Stimulated activated memory B cell treated with anti-CD40 and anti-IgM and Interleukin-4, amounts not matched to agents 10 μg/mL and 1 μg/mL and 100 μg/mL, for 72 hours (primary cell): ENCODE data around the gene CRIP3.

Experiments used
- ATAC-seq: fragments of 150-1000 bp; cut with Tn5 transposase; 2 replicates; pipeline ENCODE4 v1.10.0; 2021
- H3K27ac Mint-ChIP-seq: one replicate; pipeline ENCODE4 v1.8.0; 2022; ENCODE audit warnings: mild to moderate bottlenecking, mixed read lengths
- H3K27me3 Mint-ChIP-seq: one replicate; pipeline ENCODE4 v1.8.0; 2022; ENCODE audit warnings: mixed read lengths
- H3K36me3 Mint-ChIP-seq: one replicate; pipeline ENCODE4 v1.8.0; 2022; ENCODE audit warnings: mixed read lengths
- H3K4me1 Mint-ChIP-seq: one replicate; pipeline ENCODE4 v1.8.0; 2022; ENCODE audit warnings: mixed read lengths
- H3K4me3 Mint-ChIP-seq: one replicate; pipeline ENCODE4 v1.8.0; 2022; ENCODE audit warnings: mild to moderate bottlenecking, moderate library complexity, mixed read lengths
- H3K9me3 Mint-ChIP-seq: one replicate; pipeline ENCODE4 v1.8.0; 2022; ENCODE audit warnings: mixed read lengths

The CRIP3 gene

GRCh38 chr6:43262000-43262779 lies 46.4 kb downstream of the CRIP3 start:
- Mint-ChIP-seq H3K27me3 (peaks cover 20% of the 10 kb centered on the region), H3K4me3 (no peak overlapping the region), H3K9me3 (no peaks in the 10 kb centered on the region), H3K27ac (peak overlapping the region; percentile 12), H3K36me3 (no peaks in the 10 kb centered on the region), H3K4me1 (peaks cover 16% of the 10 kb centered on the region)
- no peak for ATAC-seq

- H3K4me1 Mint-ChIP-seq = peaks cover 20% of the 10 kb centered on the region
- H3K27me3 Mint-ChIP-seq = peaks cover 25% of the 10 kb centered on the region
- H3K4me3 Mint-ChIP-seq = no peak overlapping the region
- ATAC-seq = no peak
- H3K36me3 Mint-ChIP-seq = no peaks in the 10 kb centered on the region
- no peaks in the 10 kb centered on the region for H3K9me3 Mint-ChIP-seq
- H3K27ac Mint-ChIP-seq = peak overlapping the region; percentile 12
Measured at GRCh38 chr6:43261198-43261597, 47.4 kb downstream of the CRIP3 start.

GRCh38 chr6:43260791-43261190 lies 47.8 kb downstream of the CRIP3 start:
- no peak overlapping the region for H3K4me3 Mint-ChIP-seq
- peaks cover 29% of the 10 kb centered on the region for H3K27me3 Mint-ChIP-seq
- no peak for ATAC-seq
- H3K36me3 Mint-ChIP-seq = no peaks in the 10 kb centered on the region
- peaks cover 20% of the 10 kb centered on the region for H3K4me1 Mint-ChIP-seq
- no peaks in the 10 kb centered on the region for H3K9me3 Mint-ChIP-seq
- no peak overlapping the region for H3K27ac Mint-ChIP-seq

GRCh38 chr6:43258807-43259686 lies 49.6 kb downstream of the CRIP3 start:
- H3K36me3 Mint-ChIP-seq = no peaks in the 10 kb centered on the region
- peaks cover 44% of the 10 kb centered on the region for H3K27me3 Mint-ChIP-seq
- H3K4me1 Mint-ChIP-seq = peaks cover 22% of the 10 kb centered on the region
- no peak overlapping the region for H3K4me3 Mint-ChIP-seq
- H3K9me3 Mint-ChIP-seq = no peaks in the 10 kb centered on the region
- ATAC-seq = no peak
- no peak overlapping the region for H3K27ac Mint-ChIP-seq

GRCh38 chr6:43258180-43258579 lies 50.4 kb downstream of the CRIP3 start:
- H3K27me3 Mint-ChIP-seq = peaks cover 53% of the 10 kb centered on the region
- H3K4me1 Mint-ChIP-seq = peaks cover 20% of the 10 kb centered on the region
- peak overlapping the region; percentile 8 for H3K27ac Mint-ChIP-seq
- H3K9me3 Mint-ChIP-seq = no peaks in the 10 kb centered on the region
- ATAC-seq = no peak
- H3K4me3 Mint-ChIP-seq = no peak overlapping the region
- H3K36me3 Mint-ChIP-seq = no peaks in the 10 kb centered on the region

- peak overlapping the region; percentile 8 for H3K27ac Mint-ChIP-seq
- no peaks in the 10 kb centered on the region for H3K36me3 Mint-ChIP-seq
- peaks cover 19% of the 10 kb centered on the region for H3K4me1 Mint-ChIP-seq
- no peaks in the 10 kb centered on the region for H3K9me3 Mint-ChIP-seq
- ATAC-seq = peak; percentile 73
- peak overlapping the region; percentile 22 for H3K4me3 Mint-ChIP-seq
- peaks cover 59% of the 10 kb centered on the region for H3K27me3 Mint-ChIP-seq
Measured at GRCh38 chr6:43257367-43258145, 51.1 kb downstream of the CRIP3 start.

- no peaks in the 10 kb centered on the region for H3K36me3 Mint-ChIP-seq
- H3K27me3 Mint-ChIP-seq = peaks cover 67% of the 10 kb centered on the region
- H3K4me1 Mint-ChIP-seq = peaks cover 22% of the 10 kb centered on the region
- no peak for ATAC-seq
- no peak overlapping the region for H3K4me3 Mint-ChIP-seq
- no peaks in the 10 kb centered on the region for H3K9me3 Mint-ChIP-seq
- no peak overlapping the region for H3K27ac Mint-ChIP-seq
Measured at GRCh38 chr6:43256670-43257366, 51.8 kb downstream of the CRIP3 start.
